CD4-positive, alpha-beta T cell treated with Interleukin-4 for 4 hours (primary cell): Measurements from ENCODE around the gene PLA2G15.
"Not testable (repeated sequence)": the region's sequence is repeated elsewhere in the genome, so short reads cannot be mapped to it uniquely, and the experiment has no call there.

Experiments used
- DNase-seq: peaks from one replicate; pipeline ENCODE4 v3.0.0-alpha.2; 2020

PLA2G15 gene

DNA sequence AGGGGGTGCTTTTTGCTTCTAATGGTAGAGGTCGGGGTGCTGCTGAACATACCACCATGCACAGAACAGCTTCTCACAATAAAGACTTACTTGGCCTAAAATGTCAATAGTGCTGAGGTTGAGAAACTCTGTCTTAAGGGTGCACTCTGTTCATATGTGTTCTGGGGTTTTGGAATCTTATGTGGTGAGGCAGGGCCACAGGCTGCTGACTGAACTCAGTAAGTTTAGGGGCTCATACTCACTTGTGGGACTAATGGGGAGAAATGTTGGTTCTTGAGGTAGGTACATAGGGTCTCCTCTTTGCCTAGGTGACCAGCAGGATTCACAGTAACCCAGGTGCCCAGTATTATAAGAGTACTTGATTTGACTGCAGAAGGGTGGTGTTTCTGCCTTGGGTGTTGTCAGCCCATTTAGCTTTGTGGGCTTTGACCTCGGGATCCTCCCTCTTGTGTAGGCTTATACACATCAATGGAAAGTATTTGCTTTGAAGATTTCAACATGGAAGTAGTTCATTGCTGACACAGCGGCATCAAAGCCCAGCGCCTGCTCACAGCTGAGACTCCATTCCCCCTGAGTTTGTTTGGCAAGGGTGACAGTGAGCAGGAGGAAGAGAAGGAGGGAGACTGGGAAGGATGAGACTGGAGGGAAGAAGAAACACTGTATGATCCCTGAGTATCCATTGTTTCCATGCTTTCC is 36.3 kb downstream of the PLA2G15 start:
- peak; percentile 33 for DNase-seq

DNA sequence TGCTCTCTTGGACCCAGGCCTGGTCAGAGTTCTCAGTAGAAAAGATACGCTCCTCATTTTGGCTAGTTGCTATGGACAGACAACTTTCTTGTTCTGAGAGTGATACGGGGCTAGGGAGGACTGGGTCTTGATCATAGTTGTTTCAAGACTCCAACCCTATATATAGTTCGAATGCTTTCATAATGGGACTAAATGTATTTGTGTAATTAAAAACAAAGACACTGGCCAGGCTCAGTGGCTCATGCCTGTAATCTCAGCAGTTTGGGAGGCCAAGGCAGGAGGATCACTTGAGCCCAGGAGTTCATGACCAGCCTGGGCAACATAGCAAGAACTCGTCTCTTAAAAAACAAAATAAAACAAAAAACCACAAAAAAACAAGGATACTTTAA is 36.9 kb downstream of the PLA2G15 start:
- no peak for DNase-seq

DNA sequence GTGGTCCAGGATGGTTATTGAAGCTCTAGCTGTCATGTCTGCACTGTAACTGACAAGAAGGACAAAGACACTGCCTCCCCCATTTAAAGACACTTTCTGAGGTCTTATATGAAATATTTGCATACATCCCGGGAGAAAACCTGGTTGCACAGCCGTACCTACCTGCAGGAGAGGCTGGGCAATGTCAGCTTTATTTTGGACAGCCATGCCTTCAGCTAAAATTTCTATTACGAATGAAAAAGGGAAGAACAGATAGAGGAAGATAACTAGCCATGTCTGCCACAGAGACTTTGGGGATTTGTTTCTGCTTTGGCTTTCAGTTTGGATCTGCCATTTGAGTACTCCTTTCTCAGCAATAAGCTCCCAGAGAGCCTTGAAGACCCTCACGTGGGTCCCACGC is 38.2 kb downstream of the PLA2G15 start:
- no peak for DNase-seq

DNA sequence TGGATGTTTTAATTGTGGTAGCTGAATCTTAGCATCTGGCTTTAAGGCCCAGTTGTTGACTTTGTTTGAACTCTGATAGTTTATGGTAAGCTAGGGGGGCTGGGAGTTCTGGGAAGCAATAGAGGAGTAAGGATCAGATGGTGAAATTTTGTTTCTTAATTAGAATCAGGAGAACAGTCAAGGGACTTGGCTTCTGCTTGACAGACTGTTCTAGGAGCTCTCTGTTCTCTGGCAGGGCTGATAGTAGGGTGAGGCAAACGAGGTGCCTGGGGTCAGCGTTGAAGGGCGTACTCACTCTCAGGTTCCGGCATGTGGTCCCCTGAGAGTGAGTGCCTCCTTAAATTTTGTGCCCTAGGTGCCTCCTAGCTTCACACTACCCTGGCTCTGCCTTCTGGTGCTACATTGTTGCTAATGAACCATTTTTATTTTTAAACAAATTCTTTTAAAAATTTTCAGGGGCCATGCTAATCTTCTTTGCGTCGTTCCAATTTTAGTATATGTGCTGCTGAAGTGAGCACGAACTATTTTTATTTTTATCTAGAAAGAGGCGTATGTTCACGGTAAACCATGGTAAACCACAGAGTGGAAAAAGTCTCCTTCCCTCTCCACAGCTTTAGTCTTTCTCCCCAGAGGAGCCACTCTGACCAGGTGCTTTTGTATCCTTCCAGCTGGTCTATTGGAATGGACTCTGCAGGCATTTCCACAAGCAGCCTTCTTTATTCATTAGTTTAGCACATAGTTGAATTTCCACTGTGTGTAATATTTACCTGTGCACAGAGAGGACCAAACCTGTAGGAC is 38.8 kb downstream of the PLA2G15 start:
- DNase-seq, result peak; percentile 15

DNA sequence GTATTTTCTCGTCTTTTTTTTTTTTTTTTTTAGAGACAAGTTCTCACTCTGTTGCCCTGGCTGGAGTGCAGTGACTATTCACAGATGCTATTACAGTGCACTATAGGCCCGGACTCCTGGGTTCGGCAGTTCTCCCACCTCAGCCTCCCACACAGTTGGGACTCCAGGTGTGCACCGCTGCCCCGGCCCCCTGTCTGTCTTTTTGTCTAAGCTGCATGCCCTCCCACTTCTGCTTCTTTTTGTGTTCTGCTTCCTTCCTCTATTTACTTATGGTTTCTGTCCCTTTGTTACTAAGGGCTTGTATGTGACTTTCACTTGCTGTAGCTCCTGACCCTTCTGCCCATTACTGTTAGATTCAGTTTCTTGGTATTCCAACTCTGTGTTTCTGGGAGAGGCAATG is 39.7 kb downstream of the PLA2G15 start:
- DNase-seq, result no peak

DNA sequence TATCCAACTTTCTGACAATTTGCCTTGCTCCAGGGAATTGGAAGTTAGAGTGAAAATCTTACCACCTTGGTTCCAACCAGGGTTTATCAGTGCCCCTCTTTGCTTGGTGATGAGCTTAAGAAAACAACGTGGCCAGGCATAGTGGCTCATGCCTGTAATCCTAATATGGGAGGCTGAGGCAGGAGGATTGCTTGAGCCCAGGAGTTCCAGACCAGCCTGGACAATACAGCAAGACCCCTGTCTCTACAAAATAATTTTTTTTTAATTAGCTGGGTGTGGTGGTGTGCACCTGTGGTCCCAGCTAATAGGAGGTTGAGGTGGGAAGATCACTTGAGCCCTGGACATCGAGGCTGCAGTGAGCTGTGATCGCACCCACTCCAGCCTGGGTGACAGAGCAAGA is 40.5 kb downstream of the PLA2G15 start:
- no peak for DNase-seq

DNA sequence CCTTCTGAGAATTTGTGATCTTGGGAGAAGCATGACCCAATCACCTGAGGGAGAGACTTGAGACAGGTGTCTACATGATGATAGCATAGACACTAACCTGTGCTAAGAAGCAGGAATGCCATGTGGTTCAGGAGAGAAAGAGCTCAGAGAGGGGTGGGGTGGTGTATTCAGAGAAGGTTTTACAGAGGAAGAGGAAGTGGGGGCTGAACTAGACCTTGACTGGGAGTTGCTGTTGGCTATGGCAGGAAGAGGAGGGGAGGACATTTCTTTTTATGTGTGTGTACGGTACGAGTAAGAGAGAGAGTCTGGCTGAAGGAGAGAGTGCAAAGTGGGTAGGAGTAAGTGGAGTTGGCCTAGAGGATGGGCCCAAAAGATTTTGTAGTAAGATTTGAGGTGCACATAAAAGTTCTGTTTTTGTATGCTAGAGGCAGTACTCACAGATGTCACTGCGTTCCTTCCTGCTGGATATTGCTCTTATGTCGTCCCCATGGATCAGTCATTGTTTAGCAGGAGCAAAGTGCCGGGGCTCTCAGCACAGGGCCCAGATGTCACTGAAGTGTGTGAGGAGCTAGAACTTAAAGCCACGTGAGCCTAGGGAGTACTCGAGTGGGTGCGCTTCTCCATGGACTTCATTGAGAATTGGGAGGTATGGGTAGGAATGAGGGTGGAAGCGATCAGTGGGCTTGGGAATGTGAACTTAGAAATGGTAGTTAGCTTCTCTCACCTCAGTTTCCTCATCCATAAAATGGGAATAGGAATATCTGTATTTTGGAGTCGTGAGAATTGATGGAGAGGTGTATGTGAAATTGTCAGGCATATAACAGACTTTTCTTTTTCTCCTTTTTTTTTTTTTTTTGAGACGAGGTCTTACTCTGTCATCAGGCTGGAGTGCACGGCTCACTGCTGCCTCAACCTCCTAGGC is 41.2 kb downstream of the PLA2G15 start:
- DNase-seq, result peak; percentile 65

DNA sequence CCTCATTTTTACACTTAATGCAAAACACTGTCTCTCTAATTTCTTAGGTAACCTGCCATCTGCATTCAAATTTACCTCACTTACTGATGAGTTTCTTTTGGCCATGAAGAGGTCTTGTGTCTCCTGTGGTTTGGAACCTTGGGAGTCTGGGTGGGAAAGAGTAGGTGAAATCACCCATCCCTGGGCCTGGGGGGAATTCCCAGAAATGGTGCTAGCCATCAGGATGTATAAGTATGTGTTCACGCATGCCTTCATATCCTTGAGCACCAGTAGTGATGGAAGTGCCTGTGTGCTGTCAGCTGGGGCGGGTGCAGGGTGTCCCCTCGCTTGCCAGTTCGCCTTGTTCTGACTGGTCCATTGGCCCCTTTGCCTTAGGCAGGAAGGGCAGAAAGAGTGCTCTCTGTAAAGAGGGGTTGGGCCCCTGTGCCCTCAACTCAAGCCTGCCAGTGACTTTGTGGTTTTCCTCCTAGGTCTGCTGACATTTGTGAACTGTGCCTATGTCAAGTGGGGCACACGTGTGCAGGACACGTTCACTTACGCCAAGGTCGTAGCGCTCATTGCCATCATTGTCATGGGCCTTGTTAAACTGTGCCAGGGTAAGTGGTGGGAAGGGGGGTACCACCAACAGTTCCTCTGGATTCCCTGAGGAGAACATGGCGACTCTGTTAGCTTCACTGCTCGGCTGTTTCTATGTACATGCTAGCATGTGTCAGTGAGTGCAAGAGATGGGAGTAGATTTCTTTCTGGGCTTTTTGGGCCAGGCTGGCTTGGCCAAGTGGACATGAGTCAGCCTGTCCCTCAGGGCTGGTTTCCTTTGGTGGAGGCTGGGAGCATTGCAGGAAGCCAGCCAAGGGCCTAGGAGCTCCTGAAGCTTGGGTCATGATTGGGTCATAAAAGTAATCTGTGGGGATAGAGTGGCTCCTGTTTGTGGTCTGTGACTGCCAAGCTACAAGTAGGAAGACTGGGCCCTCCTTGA is 42.4 kb downstream of the PLA2G15 start:
- peak; percentile 59 for DNase-seq

DNA sequence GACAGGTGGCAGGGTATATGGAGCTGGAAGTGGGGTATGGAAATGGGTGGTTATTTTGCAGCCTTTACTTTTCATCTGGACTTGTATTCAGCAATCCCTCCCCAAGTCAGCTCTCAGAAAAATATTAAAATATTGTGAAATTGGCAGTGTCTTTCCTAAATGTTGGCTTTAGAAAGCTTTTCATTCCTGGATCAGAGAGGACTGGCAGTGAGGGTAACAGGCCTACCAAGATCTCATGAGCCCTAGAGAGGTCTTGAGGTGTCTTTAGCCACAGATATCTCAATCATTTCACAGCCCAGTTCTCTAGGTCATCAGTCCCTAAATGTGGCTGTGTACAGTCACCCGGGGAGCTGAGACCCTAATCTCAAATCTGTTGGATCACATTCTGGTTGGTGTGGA is 43.1 kb downstream of the PLA2G15 start:
- DNase-seq, result no peak

DNA sequence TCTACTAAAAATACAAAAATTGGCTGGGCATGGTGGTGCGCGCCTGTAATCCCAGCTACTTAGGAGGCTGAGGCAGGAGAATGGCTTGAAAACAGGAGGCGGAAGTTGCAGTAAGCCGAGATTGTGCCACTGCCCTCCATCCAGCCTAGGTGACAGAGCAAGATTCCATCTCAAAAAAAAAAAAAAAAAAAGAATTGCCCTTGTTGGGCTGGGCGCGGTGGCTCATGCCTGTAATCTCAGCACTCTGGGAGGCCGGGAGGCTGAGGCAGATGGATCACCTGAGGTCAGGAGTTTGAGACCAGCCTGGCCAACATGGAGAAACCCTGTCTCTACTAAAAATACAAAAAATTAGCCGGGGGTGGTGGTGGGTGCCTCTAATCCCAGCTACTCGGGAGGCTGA is 43.6 kb downstream of the PLA2G15 start:
- DNase-seq, result not testable (repeated sequence)

DNA sequence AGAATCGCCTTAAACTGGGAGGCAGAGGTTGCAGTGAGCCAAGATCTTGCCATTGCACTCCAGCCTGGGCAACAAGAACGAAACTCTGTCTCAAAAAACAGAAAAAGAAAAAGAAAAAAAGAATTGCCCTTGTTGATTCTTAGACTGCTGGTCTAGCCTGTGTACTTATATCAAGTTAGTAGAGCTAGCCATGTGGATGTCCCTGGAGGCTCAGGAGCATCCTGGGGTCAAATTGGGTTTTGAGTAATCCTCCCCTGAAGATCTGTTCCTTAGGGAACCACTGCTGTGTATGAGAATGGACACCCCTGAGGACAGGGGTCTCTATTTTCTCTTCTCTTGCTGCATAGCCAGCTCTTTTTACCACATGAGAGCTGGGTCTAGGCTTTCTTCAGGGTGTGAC is 44.0 kb downstream of the PLA2G15 start:
- DNase-seq, result no peak

DNA sequence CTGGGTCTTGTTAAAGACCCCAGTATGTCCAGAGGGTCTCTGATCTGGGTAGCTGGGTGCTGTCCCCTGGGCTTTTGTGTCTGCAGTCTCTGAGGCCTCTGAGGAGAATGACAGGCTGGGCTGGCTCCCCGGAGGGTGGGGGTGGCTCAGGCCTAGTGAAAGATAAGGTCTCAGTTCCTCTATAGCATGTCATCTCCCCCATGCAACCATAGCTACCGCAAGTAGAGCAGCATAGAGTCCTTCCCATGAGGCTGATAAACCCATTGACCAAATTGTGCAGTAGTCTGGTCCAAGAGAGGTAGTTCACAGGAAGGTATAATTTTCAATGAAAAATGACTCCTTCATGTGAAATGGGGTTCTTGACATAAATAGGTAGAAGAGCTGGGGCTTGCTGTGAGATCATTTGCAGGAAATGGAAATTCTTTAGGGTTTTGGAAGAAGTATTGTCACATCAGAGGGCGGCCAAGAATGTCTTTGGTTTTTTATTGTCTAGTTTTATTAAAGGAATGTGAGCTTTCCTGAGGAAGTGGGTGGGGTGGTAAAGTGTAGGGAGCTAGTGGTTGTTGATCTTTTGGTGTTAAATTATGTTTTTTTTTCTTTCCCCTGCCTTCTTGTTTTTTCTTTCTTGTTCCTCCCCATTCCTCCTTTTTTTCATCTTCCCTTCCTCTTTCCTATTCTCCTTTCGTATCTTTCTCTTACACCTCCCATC is 44.6 kb downstream of the PLA2G15 start:
- peak; percentile 76 for DNase-seq

DNA sequence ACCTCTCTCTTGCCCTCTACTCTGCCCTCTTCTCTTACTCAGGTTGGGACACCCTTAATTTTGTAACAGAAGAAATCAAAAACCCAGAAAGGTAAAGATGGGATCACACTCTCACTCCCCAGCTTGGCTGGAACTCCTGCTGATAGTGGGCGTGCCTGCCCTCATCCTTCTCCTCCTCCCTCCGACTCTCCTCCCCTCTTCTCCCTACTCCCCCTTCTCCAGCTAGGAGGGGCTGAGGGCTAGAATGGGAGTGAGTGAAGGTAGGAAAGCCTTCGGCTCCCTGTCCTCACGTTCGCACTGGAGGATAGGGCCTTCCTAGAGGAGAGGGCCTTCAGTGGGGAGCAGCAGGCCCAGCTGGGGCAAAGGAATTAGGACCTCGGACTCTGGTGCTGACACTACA is 45.3 kb downstream of the PLA2G15 start:
- no peak for DNase-seq

DNA sequence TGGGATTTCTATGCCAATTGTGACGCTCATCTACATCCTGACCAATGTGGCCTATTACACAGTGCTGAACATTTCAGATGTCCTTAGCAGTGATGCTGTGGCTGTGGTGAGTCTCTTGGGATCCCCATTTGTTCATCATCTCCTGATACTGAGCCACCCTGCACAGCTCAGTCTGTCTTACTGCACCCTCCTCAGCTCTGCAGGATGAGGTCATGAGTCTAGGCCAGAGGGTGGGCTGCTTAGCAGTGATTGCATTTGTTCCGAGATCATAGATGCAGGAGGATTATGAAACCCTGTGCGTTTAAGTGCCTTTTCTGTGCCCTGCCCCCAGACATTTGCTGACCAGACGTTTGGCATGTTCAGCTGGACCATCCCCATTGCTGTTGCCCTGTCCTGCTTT is 46.1 kb downstream of the PLA2G15 start:
- DNase-seq, result no peak

DNA sequence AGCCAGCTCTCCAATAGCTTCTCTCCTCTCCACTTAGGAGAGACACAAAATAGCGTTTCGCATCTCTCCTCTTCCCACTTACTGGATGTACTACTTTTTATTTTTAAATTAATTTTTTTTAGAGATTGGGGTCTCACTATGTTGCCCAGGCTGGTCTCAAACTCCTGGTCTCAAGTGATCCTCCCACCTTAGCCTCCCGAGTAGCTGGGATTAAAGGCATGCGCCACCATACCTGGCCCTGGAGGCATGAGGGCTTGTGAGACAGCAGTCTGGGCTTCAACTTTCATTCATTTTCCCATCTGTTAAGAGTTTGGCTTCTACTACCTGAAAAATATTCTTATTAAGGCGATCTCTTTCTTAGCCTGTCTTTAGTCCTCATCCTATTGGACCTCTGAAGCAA is 47.3 kb downstream of the PLA2G15 start:
- no peak for DNase-seq

DNA sequence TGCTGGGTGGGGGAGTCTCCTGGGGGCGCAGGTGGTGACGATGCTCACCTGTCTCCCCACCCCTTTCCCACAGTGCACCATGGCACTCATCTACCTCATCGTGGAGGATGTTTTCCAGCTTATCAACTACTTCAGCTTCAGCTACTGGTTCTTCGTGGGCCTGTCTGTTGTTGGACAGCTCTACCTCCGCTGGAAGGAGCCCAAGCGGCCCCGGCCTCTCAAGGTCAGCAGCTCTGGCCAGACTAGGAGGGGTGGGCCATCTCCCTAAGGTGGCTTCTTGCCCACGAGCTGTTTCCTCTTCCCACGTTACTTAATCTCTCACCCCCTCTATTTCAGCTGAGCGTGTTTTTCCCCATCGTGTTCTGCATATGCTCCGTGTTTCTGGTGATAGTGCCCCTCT is 51.1 kb downstream of the PLA2G15 start:
- DNase-seq, result no peak

DNA sequence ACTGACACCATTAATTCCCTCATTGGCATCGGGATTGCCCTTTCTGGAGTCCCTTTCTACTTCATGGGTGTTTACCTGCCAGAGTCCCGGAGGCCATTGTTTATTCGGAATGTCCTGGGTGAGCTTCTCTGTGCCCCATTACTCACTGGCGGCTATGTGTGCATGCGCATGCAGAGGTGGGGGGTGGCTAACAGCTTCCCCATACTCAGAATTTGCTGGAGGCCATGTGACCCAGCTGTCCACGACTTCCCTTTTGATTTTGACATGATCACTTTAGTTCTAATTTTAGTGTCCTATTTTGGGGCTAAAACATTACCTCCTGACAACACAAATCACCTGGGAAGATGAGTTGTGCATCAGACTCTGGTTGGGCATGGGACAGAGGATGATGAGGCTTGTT is 51.5 kb downstream of the PLA2G15 start:
- no peak for DNase-seq

DNA sequence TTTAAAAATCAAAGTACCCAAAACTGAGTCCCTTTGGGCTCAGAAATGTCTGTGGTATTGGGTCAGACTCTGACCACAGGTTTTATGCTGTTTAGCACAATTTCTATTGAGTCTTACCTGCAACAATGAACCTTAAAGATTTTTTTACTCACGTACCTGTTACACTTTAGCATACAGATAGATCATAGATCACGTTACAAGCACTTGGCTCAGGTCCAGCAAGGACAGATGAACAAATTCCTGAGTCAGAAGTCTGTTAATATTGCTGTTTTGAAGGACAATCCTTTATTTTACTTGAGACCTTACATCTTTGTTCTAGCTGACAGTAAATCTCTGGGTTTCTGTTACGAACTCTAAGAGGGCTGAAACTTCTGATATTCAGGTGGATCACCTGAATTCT is 52.7 kb downstream of the PLA2G15 start:
- no peak for DNase-seq

DNA sequence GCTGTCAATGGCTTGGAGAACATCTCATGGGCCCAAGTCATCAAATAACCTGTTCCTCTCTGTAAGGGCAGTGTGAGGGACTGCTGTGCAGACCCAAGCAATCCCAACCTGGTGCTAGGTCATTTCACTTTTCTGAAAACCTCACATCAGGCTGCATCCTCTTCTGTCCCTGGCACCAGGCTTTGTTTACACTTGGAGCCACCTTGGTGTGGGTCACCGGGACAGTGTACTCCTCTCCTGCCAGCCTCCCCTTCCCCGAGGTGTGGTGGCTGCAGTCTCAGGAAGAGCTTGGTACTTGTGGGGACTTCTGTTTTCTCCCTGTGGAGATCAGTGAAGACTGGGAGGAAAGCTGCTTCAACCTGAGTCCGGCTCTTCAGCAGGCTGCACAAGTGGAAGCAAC is 53.1 kb downstream of the PLA2G15 start:
- DNase-seq, result no peak

DNA sequence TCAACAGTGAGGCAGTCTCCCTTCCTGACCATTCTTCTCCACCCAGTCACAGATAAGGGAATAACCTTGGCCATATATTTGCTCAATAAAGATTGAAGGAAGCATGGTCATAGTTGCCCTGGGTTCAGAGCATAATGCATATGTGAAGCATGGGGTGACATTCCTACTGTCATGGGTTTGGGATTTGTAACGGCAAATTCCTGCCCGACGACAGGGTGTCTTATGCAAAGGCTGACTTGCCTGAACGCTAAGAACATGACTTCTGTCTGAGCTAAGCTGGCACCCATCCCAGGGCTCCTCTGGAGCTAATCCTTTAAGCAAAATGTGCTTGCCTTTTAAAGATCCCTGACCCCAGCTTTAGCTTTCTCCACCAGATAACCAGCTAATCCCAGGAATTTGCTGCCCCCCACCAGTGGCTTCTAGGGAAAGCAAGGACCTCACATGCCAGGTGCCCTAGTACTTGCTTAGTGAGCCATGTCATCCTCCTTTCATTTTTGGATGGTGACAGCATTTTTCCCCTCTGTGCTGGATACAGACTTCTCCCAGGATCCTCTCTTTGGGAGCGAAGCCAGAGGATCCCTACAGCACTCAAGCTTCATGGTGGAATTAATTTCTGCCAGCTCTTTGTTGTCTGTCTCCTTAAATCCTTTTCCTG is 53.9 kb downstream of the PLA2G15 start:
- DNase-seq, result no peak
